Stimulated activated CD4-positive, alpha-beta T cell treated with anti-CD3 and anti-CD28 coated beads, Interleukin-4, amount 100 ng/mL, for 4 hours (primary cell): ENCODE results near the gene TTC23L.

Source experiments
- DNase-seq, 2 experiments: peaks; one replicate each; pipeline ENCODE4 v3.0.0-alpha.2; 2020

The TTC23L gene

DNA sequence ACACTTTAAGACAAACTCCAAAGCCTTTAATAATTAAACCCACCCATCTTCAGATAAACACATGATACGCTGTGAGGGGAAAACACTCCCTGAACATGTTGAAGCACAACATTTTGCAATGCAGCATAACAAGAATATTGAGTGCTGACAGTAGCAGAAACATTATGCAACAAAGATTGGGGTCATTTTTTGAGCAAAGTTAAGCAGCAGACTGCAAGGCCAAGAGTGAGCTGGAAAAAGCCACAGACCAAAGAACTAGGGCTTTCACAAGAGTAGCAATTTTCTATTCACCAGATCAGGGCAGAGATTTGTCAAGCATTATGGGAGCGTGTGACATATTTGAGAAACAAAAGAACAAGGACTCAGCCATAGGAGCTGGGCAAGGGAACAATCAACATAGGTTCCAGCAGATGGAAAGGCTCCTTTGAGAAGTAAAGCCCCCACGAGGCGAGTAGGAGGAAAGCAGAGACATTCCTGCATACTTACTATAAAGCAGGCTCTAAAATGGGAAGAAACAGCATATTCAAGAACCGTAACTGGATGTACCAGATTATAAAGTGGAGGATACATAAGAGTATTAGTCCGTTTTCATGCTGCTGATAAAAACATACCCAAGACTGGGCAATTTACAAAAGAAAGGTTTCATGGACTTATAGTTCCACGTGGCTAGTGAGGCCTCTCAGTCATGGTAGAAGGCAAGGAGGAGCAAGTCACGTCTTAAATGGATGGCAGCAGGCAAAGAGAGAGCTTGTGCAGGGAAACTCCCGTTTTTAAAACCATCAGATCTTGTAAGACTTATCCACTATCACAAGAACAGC lies 4.8 kb upstream of the TTC23L start:
- DNase-seq: no peak

DNA sequence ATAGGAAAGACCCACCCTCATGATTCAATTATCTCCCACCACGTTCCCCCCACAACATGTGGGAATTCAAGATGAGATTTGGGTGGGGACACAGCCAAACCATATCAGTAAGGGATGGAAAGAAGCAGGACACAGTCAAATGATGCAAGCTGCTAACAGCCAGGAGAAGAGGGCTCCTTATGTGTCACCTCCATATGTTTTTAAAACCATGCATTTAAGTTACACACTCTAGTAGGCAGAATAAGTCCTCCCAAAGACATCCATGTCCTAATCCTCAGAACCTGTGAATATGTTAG lies 4.2 kb upstream of the TTC23L start:
- DNase-seq: no peak

DNA sequence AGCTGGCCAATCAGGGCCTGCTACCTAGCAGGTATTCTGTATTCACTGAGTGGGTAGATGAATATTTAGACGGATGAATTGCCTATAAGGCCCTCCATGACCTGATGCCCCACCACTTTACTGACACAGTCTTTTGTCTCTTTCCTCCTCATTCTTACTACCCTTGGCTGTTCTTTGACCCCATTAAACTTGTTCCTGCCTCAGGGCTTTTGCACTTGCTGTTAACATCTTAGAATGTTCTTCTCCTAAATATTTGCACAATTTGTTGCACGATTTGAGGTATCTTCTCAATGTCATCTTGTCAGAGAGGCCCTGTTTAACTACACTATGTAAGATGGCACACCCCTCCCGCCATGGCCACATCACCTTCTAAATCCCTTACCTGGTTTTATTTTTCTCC lies 3.3 kb upstream of the TTC23L start:
- DNase-seq: no peak

DNA sequence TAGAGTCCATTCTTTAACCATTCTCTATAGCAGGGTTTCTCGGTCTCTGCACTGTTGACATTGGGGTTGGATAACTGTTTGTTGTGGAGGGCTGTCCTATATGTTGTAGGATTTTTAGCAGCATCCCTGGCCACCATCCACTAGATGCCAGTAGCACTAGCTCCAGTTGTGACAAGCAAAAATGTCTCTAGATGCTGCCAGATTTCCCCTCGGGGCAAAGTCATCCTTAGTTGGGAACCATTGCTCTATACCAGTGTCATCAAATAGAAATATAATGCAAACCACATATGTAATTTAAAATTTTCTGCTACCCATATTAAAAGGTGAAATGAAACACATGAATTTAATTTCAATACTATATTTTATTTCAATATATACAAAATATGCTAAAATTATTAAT lies 2.9 kb downstream of the TTC23L start:
- DNase-seq: no peak

DNA sequence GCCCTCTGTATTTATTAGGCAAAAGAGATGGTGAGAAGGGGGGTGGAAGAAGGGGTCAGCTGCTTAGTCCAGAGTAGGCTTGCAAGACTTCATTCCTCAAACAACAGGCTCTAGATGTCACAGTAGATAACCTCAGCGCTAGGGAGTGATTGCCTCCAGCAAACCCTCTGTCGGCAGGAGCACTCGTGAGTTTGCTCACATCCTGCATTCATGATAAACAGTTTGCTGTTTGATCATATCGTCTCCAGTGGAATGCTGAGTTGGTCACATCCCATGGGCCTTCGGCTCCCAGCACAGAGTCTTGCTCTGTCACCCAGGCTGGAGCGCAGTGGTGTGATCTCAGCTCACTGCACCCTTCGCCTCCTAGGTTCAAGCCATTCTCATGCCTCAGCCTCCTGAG lies 3.6 kb downstream of the TTC23L start:
- no peak for DNase-seq

DNA sequence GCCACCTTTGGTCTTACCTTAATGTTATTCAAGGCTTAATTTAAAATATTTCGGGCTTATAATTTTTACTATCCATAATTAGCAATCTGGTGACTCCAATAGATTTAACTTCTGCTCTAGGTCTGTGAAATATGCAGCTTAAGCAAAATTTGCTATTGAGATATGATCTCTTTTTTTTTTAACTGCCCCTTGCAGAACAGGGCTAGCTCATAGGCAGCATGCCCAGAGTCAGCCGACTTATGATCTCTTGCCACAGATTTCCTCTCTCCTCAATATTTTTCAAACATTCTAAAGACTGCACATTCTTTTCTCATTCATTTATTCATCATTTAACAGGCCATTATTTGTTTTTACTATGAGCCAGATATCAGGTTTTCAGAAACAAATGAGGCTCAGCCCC lies 4.5 kb downstream of the TTC23L start:
- no peak for DNase-seq

DNA sequence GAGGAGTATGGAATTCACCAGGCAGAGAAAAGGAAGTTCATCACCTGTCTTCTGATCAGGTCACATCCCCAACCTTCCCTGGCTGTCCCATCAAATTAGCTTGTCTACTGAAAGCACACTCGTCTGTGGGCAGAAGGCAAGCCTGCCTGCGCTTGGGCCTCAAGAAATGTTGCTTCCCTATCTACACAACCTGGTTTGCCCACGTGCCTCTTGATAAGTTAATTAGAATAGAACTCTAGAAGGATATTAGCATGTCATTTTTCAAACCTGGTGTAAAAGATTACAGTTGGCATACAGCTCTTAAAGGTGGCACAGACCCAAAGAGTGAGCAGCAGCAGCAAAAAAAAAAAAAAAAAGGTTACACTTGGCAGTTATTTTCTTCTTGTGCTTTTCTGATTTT lies 5.1 kb downstream of the TTC23L start:
- DNase-seq: no peak

DNA sequence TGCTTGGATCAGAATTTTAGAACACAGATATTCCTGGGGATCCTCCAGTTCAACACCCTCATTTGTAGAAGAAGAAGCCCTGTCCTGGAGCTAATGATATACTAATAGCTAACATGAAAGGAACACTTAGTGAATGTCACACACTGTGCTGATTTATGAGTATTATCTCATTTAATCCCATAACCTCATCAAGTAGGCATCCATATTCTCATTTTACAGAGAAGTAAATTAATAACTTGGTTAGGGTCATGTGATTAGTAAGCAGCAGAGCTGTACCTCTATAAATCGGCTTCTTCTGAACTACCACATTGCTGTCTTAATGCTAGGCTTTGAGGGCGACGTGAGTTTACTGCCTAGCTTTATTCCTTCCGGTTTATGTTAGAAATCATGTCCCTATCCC lies 6.0 kb downstream of the TTC23L start:
- no peak for DNase-seq

DNA sequence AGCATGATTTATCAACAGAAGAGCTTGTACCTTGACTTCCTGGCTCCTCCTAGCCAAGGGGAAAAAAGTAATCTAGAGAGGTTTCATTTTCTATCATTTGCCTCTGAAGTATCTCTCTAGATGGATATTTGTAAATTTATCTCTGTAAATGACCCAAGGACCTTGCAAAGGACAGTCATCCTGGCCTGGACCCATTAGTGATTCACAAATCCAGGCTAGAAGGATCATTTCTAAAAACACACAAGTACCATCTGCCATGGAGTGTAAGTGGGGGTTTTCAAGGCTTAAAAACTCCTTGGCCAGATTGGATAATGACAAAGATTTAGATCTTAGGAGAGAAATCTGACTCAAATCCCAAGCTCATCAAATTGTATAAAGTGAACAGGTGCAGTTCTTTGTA lies 8.1 kb downstream of the TTC23L start:
- DNase-seq: no peak

DNA sequence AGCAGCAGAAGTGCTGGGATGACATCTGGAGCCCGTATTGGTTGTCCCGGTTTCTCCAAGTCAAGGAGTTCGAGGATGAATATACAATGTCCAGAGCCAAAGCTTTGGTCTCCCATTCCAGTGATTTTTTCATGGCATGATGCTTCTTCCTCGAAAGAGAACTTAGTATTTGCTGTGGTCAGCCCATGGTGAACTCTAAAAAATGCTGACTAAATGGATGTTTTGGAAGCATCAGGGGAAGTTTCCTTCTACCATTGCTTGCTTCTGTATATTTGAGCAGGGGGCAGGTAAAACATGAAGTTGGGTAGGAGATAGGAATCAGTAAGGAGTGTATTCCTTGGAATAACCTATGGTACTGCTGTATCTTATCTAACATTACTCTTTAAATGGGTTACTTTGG lies 8.6 kb downstream of the TTC23L start:
- DNase-seq: no peak

DNA sequence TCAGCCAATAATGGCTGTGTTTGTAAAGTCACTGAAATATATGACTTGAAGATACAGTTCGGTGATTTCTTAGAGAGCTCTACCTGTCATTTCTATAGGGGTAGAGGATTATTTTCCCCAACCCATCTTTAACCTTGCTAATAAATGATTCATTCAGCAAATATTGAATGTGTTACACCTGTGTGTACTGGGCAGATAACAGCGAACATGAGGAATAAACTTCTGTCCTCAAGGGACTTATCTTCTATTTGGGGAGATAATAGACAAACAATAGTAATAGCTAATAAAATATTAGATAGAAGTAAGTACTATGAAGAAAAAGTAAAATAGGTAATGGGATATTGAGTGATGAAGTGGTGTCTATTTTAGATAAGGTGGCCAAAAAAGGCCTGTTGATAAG lies 9.3 kb downstream of the TTC23L start:
- no peak for DNase-seq

DNA sequence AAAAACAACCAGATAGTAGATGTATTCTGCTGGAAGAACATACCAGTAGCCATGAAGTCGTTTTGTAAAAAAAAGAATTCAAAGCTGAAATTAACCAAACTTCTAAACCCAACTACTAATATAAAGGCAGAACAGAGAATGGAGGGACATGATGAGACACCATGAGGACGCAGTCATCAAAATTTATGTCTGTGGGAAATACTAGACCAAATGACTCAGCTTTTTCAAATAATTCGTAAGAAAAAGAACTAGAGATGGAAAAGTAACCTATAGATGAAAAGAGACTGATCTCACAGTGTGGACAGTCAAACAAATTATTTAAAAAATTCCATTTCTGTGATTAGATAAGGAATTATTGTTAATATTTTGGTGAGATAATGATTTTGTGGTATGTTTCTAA lies 10.3 kb downstream of the TTC23L start:
- DNase-seq: no peak

DNA sequence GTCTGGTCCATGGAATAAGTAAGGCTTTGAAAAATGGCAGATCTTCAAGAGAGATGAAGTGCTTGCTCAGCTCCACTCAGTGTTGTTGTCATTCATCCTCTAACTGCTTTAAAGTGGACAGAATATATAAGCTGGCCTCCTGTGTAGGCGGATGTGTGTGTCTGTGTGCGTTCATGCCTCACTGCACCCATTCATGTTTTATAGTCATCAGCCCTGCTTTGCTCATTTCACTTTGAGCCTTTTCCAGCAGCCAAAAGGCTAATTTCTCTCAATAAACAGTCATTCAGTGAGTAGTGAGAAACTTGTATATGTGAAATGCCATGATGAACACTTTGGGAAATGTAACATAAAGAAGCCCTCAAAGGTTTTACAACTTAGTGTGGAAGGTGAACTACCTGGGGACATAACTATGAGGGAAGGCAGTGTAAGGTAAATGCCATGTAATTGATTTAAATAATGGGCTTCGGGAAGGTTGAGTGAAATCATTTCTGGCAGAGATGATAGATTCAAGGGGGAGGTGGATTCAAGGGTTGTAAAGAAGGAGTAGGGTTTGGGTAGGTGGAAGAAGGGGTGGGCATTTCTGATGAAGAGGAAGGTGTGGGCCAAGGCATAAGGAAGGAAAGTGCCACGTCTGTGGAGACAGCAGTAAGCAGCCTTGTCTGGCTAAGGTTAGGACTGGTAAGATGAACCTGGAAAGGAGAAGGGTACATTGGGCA lies 15.7 kb downstream of the TTC23L start:
- DNase-seq: no peak

DNA sequence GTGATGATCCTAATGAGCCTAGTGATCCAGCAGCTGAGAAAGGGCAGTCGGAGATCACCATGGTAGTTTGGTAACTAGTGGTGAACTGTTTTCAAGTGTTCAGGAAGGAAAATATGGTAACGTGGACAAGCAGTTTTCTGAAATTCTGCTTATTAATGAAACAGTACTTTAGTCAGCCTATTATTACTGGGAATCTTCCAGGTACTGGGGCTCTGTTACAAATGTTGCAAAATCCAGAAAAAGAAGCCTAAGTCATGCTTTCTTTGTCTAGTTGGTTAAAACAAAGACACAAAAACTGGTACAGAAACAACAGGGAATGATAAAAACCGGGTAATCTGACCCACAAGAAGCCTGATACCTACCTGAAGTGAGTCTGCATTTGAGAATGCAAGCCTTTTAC lies 18.2 kb downstream of the TTC23L start:
- DNase-seq: no peak

DNA sequence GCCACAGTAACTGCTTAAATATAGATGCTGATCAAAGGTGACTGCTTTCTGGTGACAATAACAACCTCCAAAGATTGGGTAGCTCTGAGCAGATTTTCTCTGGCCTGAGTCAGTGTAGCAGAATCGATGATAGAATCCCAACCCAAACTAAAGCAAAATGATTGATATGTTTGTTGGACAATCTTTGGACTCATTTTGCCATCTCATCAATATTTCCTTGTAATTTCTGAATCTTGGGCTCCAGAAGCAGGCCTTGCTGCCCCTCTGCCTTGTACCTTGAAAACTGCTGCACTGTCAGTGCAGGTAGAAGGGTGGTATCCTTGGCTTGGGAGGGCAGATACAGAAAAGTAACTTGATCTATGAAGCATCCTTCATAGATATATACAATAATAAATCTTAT lies 18.9 kb downstream of the TTC23L start:
- DNase-seq: no peak

DNA sequence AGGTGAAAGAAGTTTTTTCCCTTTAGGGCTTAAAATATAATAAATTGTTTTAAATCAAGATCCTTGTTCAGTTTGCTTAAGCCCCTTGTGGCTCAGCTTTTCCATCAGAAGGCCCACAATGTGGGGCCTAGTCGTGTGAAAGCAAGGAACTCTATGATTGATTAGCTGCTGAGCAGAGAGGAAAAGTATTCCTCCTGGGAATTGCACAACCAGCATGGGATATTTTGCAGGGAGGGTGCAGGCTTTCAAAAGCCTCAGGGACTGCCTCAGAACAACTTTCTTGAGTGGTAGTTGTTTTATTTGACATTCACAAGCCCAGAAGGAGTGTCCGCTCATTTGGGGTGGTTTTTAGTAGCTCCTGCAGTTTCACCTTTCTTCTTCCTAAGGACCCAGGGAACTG lies 19.8 kb downstream of the TTC23L start:
- no peak for DNase-seq

DNA sequence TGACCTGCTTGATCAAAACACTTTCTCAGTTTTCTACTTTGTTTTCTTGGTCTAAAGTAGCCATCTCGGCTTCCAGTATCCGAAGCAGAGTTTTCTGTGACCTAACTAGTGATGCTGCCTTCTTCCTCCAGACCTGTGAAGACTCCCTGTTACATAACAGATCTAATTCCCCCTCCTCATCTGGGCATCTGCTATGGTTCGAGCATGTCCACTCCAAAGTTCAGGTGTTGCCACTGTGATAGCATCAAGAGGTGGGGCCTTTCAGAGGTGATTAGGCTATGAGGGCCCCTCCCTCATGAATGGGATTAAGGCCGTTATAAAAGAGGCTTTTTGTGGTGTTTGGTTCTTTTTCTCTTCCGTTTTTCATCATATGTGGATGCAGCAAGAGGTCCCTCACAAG lies 20.3 kb downstream of the TTC23L start:
- DNase-seq: no peak

DNA sequence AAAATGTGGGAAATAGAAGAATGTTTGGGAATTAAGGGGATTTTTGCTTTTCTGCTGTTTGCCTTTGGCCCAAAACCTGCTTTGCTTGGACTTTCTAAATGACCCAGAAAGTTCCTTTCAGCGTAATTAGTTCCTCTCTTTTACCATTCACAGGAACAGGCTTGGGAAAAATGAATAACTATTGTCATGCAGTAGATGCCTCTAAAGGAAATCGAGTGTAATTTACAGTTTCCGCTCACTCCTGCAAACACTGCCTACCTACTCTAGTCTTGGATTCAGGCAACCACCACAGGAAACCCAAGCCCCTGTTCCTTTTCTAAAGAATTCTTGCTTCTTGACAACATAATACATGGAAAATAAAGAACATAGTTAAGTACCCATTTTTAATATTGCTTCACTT lies 25.0 kb downstream of the TTC23L start:
- no peak for DNase-seq

DNA sequence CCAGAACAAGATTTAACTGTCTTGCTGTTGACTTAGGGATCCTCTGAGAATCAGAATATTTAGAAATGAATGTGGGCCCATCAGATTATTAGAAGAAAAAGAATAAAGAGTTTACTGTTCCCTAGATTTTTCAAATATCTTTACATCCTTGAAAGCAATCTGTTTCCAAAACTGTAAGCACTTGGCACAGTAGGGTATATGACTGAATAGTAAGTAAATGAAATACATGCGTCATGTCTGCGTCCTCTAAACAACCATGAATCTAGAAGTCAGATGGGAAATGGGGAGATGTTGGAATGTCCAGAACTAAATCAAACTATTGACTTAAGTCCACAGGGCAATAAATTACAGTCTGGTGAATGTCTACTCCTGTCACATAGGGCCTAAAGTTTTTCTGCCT lies 26.1 kb downstream of the TTC23L start:
- DNase-seq: no peak

DNA sequence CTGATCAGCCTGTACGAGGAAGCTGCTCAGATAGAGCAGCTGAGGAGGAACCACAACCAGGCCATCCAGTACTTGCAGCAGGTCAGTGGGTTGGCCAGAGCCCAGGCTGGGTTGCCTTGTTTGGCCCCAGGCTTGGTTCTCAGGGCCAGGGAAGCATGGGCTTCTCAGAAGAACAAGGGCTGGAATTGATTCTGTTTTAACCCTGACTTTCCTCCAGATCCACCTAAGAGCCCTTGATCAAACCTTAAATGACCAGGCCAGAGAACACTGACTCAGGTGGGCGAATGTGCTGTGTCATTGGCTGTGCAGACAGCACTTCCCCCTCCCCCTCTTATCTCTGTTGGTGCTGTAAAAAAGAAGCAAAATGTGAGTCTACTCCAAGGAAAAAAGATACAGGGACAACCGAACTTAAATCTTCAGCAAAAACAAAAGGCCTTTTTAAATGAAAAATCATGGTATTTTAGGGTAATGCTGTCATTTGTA lies 28.1 kb downstream of the TTC23L start:
- no peak for DNase-seq

DNA sequence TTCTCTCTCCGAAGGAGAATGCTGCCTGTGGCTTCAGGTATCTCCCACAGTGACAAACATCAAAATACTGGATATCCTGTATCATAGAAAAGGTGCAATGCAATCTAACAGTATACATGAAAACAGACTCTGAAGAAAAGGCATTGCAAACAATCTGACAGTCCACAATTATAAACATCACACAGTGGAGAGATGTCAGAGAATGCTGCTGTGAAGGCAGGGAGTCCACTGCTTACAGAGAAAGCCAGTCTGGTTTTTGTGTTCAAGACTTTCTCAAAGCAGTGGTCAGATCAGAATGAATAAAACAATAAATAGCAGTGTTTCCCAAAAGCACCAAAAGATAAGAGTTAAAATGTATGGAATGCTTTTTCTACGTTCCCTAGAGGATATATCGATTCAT lies 28.7 kb downstream of the TTC23L start:
- no peak for DNase-seq

DNA sequence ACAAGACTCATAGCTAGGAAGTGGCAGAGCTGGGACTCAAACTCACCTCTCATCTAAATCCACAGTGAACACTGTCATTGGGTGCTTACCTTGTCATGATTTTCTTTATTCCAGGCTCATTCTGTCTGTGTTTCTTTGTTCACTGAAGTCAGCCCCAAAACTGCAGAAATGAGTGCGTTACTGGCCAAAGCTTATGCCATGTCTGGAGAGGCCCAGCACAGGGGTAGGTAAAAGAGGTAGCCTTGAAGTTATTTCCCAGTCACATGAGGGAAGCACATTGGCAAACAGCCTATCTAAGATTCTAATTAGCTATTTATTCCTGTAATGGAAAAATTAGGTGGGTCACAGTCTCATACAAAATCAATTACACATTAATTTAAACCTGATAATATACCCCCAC lies 29.8 kb downstream of the TTC23L start:
- no peak for DNase-seq

DNA sequence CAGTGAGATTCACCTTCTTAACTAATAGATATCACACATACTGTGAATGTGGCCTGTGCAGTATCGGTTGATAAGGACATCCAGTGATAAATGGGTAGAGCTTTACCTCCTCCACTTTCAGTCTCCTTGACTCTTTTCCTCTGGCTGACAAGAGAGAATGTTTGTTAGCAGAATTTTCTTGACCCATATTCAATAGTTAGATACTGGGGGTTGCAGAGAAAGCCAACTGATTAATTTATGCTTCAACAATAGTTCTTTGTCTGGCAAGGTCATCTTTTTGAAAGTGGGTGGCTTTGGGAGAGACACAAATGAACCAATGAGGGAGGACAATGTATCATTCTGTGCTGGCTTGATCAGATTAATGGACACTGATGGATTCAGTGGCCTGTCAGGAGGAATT lies 30.3 kb downstream of the TTC23L start:
- DNase-seq: no peak

DNA sequence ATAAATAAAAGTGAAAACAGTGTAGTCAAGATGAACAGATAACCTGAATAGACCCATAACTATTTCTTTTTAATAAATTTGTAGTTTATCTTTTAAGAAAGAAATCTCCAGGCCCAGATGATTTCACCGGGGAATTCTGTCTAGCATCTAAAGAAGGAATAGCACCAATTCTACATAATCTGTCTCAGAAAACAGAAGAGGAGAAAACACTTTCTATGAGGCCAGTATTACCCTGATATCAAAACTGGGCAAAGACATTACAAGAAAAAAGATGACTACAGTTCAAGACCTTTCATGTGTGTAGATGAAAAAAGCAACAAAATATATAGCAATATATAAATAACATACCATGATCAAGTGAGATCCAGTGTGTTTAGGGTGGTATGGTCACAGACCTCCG lies 31.4 kb downstream of the TTC23L start:
- no peak for DNase-seq

DNA sequence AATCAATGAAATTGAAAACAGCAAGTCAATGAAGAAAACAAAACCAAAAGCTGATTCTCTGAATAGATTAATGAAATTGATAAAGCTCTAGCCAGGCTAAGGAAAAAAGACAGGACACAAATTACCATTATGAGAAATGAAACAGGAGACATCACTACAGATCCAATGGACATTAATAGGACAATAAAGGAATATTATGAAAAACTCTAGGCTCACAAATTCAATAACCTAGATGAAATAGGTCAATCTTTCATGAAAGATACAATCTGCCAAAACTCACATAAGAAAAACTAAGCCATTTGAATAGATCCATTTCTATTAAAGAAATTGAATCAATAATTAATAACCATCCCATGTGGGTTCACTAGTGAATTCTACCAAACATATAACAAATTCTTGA lies 37.3 kb downstream of the TTC23L start:
- DNase-seq: no peak
